Activated T-helper 1 cell treated with anti-CD3 and anti-CD28 coated beads, Interleukin-12 subunit alpha, Interleukin-12 subunit beta, Interleukin-2, Interleukin-4 antibody, amounts not matched to agents 30 ng/mL and 10 ng/mL and 1 ng/mL, durations not matched to agents 14 hours and 24 hours and 36 hours (primary cell): ENCODE data around the gene CLCNKA. TPM values are rescaled to one million over a fixed set of nuclear protein-coding genes. Genes with fewer than 3 reads are reported as not detected.
"Not testable (repeated sequence)": the region's sequence is repeated elsewhere in the genome, so short reads cannot be mapped to it uniquely, and the experiment has no call there.

Source experiments
- DNase-seq: peaks from one replicate; pipeline ENCODE4 v3.0.0; 2021; ENCODE audit warnings: low spot score
- H3K27ac Mint-ChIP-seq: one replicate; pipeline ENCODE4 v1.8.0; 2021; ENCODE audit warnings: mild to moderate bottlenecking, mixed read lengths
- H3K27me3 Mint-ChIP-seq: one replicate; pipeline ENCODE4 v1.8.0; 2022; ENCODE audit warnings: mild to moderate bottlenecking, moderate library complexity, mixed read lengths; ENCODE audit not compliant: insufficient read depth
- H3K36me3 Mint-ChIP-seq: one replicate; pipeline ENCODE4 v1.8.0; 2021; ENCODE audit warnings: low read depth, mixed read lengths
- H3K4me1 Mint-ChIP-seq: one replicate; pipeline ENCODE4 v1.8.0; 2021; ENCODE audit warnings: low read depth, mixed read lengths
- H3K4me3 Mint-ChIP-seq: one replicate; pipeline ENCODE4 v1.8.0; 2021; ENCODE audit warnings: mild to moderate bottlenecking, moderate library complexity, mixed read lengths
- H3K9me3 Mint-ChIP-seq: one replicate; pipeline ENCODE4 v1.8.0; 2021; ENCODE audit warnings: mixed read lengths
- intact Hi-C: fragments of 100-400 bp; cut with micrococcal nuclease; formaldehyde crosslinking; loops from one replicate; pipeline ENCODE4 v1.15.1; 2024
- total RNA-seq: library from RNA; stranded (reverse); gene quantifications from 2 replicates; pipeline ENCODE4 v1.2.3, GENCODE V29; 2022

The CLCNKA gene
- total RNA-seq, 1 donor from 2014 or later: not detected

GRCh38 chr1:15991427-15992186 is 30.2 kb upstream of the CLCNKA start:
- H3K27me3 Mint-ChIP-seq: peaks cover 5% of the 10 kb centered on the region
- intact Hi-C loops: no loop called here
- no peaks in the 10 kb centered on the region for H3K9me3 Mint-ChIP-seq
- H3K36me3 Mint-ChIP-seq: no peaks in the 10 kb centered on the region
- H3K4me1 Mint-ChIP-seq: no peaks in the 10 kb centered on the region
- no peak overlapping the region for H3K27ac Mint-ChIP-seq
- DNase-seq: no peak
- no peak overlapping the region for H3K4me3 Mint-ChIP-seq

- Mint-ChIP-seq H3K4me3 (no peak overlapping the region), H3K27ac (no peak overlapping the region), H3K9me3 (no peaks in the 10 kb centered on the region), H3K36me3 (no peaks in the 10 kb centered on the region), H3K4me1 (no peaks in the 10 kb centered on the region), H3K27me3 (peaks cover 4% of the 10 kb centered on the region)
- no peak for DNase-seq
- intact Hi-C loops: no loop called here
Observed at GRCh38 chr1:15992187-15992553, 29.7 kb upstream of the CLCNKA start.

- intact Hi-C loops: no loop called here
- Mint-ChIP-seq H3K27me3 (peaks cover 4% of the 10 kb centered on the region), H3K4me1 (no peaks in the 10 kb centered on the region), H3K36me3 (no peaks in the 10 kb centered on the region), H3K9me3 (no peaks in the 10 kb centered on the region), H3K27ac (no peak overlapping the region), H3K4me3 (no peak overlapping the region)
- DNase-seq: no peak
Observed at GRCh38 chr1:15992582-15993500, 29.0 kb upstream of the CLCNKA start.

- intact Hi-C loops: loop anchor here (1.0 kb wide), 2 partner anchors 178 to 201 kb away; no protein-coding TSS in a partner anchor
- no peaks in the 10 kb centered on the region for H3K36me3 Mint-ChIP-seq
- H3K27ac Mint-ChIP-seq: no peak overlapping the region
- no peaks in the 10 kb centered on the region for H3K4me1 Mint-ChIP-seq
- DNase-seq: no peak
- peaks cover 4% of the 10 kb centered on the region for H3K27me3 Mint-ChIP-seq
- H3K9me3 Mint-ChIP-seq: no peaks in the 10 kb centered on the region
- H3K4me3 Mint-ChIP-seq: no peak overlapping the region
Observed at GRCh38 chr1:15993666-15994065, 28.2 kb upstream of the CLCNKA start.

- H3K4me1 Mint-ChIP-seq: no peaks in the 10 kb centered on the region
- H3K27ac Mint-ChIP-seq: no peak overlapping the region
- intact Hi-C loops: loop anchor here (1.0 kb wide), 2 partner anchors 179 to 202 kb away; no protein-coding TSS in a partner anchor
- H3K27me3 Mint-ChIP-seq: peaks cover under 1% of the 10 kb centered on the region
- no peak overlapping the region for H3K4me3 Mint-ChIP-seq
- H3K9me3 Mint-ChIP-seq: no peaks in the 10 kb centered on the region
- DNase-seq: no peak
- no peaks in the 10 kb centered on the region for H3K36me3 Mint-ChIP-seq
Observed at GRCh38 chr1:15994081-15994480, 27.8 kb upstream of the CLCNKA start.

- no peaks in the 10 kb centered on the region for H3K9me3 Mint-ChIP-seq
- no peak overlapping the region for H3K4me3 Mint-ChIP-seq
- intact Hi-C loops: loop anchor here (1.0 kb wide), 2 partner anchors 179 to 202 kb away; no protein-coding TSS in a partner anchor
- H3K27me3 Mint-ChIP-seq: peaks cover 2% of the 10 kb centered on the region
- peak; percentile 29 for DNase-seq
- H3K27ac Mint-ChIP-seq: no peak overlapping the region
- no peaks in the 10 kb centered on the region for H3K36me3 Mint-ChIP-seq
- H3K4me1 Mint-ChIP-seq: no peaks in the 10 kb centered on the region
Observed at GRCh38 chr1:15994590-15995351, 27.1 kb upstream of the CLCNKA start.

- Mint-ChIP-seq H3K4me3 (no peak overlapping the region), H3K27ac (no peak overlapping the region), H3K4me1 (no peaks in the 10 kb centered on the region), H3K27me3 (peaks cover 2% of the 10 kb centered on the region), H3K36me3 (no peaks in the 10 kb centered on the region), H3K9me3 (no peaks in the 10 kb centered on the region)
- intact Hi-C loops: no loop called here
- DNase-seq: no peak
Observed at GRCh38 chr1:15997076-15997585, 24.7 kb upstream of the CLCNKA start.

GRCh38 chr1:15997637-15998280 is 24.1 kb upstream of the CLCNKA start:
- Mint-ChIP-seq H3K9me3 (no peaks in the 10 kb centered on the region), H3K4me1 (no peaks in the 10 kb centered on the region), H3K4me3 (no peak overlapping the region), H3K27ac (no peak overlapping the region), H3K27me3 (peaks cover 2% of the 10 kb centered on the region), H3K36me3 (no peaks in the 10 kb centered on the region)
- DNase-seq: no peak
- intact Hi-C loops: no loop called here

- Mint-ChIP-seq H3K36me3 (no peaks in the 10 kb centered on the region), H3K27me3 (peaks cover 2% of the 10 kb centered on the region), H3K27ac (no peak overlapping the region), H3K9me3 (no peaks in the 10 kb centered on the region), H3K4me1 (no peaks in the 10 kb centered on the region), H3K4me3 (no peak overlapping the region)
- intact Hi-C loops: no loop called here
- DNase-seq: no peak
Observed at GRCh38 chr1:15998929-15999328, 22.9 kb upstream of the CLCNKA start.

- intact Hi-C loops, H3K27ac Mint-ChIP-seq, H3K27me3 Mint-ChIP-seq: not testable (repeated sequence)
Observed at GRCh38 chr1:16001274-16001673, 20.6 kb upstream of the CLCNKA start.

GRCh38 chr1:16005597-16005996 is 16.2 kb upstream of the CLCNKA start:
- Mint-ChIP-seq H3K4me1 (peaks cover 19% of the 10 kb centered on the region), H3K4me3 (no peak overlapping the region), H3K27me3 (no peaks in the 10 kb centered on the region), H3K36me3 (no peaks in the 10 kb centered on the region), H3K9me3 (no peaks in the 10 kb centered on the region), H3K27ac (no peak overlapping the region)
- intact Hi-C loops: loop anchor here (5.0 kb wide), 1 partner anchor 188 kb away; no protein-coding TSS in a partner anchor
- no peak for DNase-seq

More at GRCh38 chr1:16001274-16001673, 20.6 kb upstream of the CLCNKA start:
- not testable (repeated sequence) for DNase-seq, H3K36me3 Mint-ChIP-seq, H3K9me3 Mint-ChIP-seq, H3K4me1 Mint-ChIP-seq, H3K4me3 Mint-ChIP-seq

GRCh38 chr1:16006010-16006409 is 15.8 kb upstream of the CLCNKA start:
- H3K4me3 Mint-ChIP-seq: no peak overlapping the region
- intact Hi-C loops: loop anchor here (2.0 to 5.0 kb wide), 3 partner anchors 53 to 203 kb away; no protein-coding TSS in a partner anchor
- no peaks in the 10 kb centered on the region for H3K9me3 Mint-ChIP-seq
- peaks cover 19% of the 10 kb centered on the region for H3K4me1 Mint-ChIP-seq
- no peak overlapping the region for H3K27ac Mint-ChIP-seq
- H3K27me3 Mint-ChIP-seq: no peaks in the 10 kb centered on the region
- DNase-seq: no peak
- no peaks in the 10 kb centered on the region for H3K36me3 Mint-ChIP-seq
